Measurements from ENCODE around the gene PLA2G4E.

DNA sequence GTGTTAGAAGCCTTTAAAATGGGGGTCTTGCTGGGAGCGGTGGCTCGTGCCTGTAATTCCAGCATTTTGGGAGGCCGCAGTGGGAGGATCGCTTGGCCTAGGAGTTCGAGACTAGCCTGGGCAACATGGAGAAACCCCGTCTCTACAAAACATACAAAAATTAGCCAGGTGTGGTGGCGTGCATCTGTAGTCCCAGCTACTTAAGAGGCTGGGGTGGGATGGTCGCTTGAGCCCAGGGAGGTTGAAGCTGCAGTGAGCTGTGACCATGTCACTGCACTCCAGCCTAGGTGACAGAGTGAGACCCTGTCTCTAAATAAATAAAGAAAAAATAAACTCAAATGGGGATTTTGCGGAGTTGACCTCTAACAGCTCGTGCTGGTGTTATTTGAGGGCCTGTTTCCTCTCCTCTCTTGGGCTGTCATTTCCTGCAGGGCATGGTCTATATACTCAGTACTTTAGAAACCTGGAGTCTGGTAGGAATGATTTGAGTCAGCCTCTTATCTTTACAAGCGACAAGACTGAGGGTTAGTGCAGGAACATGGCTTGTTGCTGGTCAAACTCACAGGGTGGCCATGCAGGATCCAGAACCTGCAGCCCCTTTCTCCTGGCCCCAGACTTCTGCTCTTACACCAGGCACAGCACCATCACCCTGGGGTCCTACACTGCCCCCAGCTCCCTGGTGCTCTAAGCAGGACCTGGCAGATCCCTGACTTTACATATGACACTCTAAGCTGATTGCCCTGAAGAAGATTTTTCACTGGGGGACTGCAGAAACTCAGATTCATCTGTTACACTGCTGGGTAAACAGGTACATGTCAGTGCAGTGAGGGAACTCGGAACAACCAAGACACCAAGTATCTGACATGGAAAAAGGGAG, 63.6 kb downstream of the PLA2G4E start:
- TF ChIP-seq ZNF253 (CRISPR knock-in tag; IDR thresholded peaks at IDR 0.05; ENCODE audit: borderline replicate concordance) (no peak), NONO (IDR thresholded peaks at IDR 0.05) (no peak), NONO (CRISPR knock-in tag; conservative IDR thresholded peaks at IDR 0.05) (no peak), KDM6A (CRISPR knock-in tag; IDR thresholded peaks at IDR 0.05; ENCODE audit: low read depth) (no peak), BRCA1 (CRISPR knock-in tag; IDR thresholded peaks at IDR 0.05) (no peak)

Data from HepG2 (cell line).